Neuronal stem cell (in vitro differentiated cells): ENCODE results near the gene HPS6.

Experiments used
- DNase-seq: peaks from one replicate; pipeline ENCODE4 v3.0.0-alpha.2; 2013; ENCODE audit warnings: low spot score
- H2AFZ ChIP-seq: one replicate; pipeline ENCODE4 v1.6.1; 2013; ENCODE audit warnings: mild to moderate bottlenecking, low read length, inconsistent platforms
- H2AK5ac ChIP-seq: 2 replicates; pipeline ENCODE4 v1.6.1; 2013; ENCODE audit warnings: low read depth, mild to moderate bottlenecking, inconsistent platforms, low read length, moderate library complexity, mixed read lengths
- H2BK120ac ChIP-seq: 2 replicates; pipeline ENCODE4 v1.6.1; 2013; ENCODE audit warnings: low read depth, mild to moderate bottlenecking, inconsistent platforms, low read length, moderate library complexity, mixed read lengths
- H2BK12ac ChIP-seq: one replicate; pipeline ENCODE4 v1.6.1; 2013; ENCODE audit warnings: low read length, inconsistent platforms
- H2BK15ac ChIP-seq: 2 replicates; pipeline ENCODE4 v1.6.1; 2013; ENCODE audit warnings: mild to moderate bottlenecking, low read length, inconsistent platforms, mixed read lengths
- H2BK5ac ChIP-seq: one replicate; pipeline ENCODE4 v1.6.1; 2013; ENCODE audit warnings: inconsistent platforms, mild to moderate bottlenecking, low read length, moderate library complexity
- H3K14ac ChIP-seq: one replicate; pipeline ENCODE4 v1.6.1; 2013; ENCODE audit warnings: low read length, inconsistent platforms
- H3K18ac ChIP-seq: 2 replicates; pipeline ENCODE4 v1.6.1; 2013; ENCODE audit warnings: low read length, inconsistent platforms
- H3K23ac ChIP-seq: 2 replicates; pipeline ENCODE4 v1.6.1; 2013; ENCODE audit warnings: low read depth, mild to moderate bottlenecking, mixed read lengths, low read length, inconsistent platforms; ENCODE audit not compliant: poor library complexity
- H3K27ac ChIP-seq: replicated peaks from 3 replicates; pipeline ENCODE4 v1.5.1; 2013; ENCODE audit warnings: low read length, inconsistent platforms
- H3K27me3 ChIP-seq, 3 experiments: 2 replicates each; pipeline ENCODE4 v1.6.1; 2013; ENCODE audit warnings: low read length in 3 of 3, mild to moderate bottlenecking in 2 of 3, inconsistent platforms in 1 of 3, low read depth in 1 of 3, mixed read lengths in 1 of 3, moderate library complexity in 1 of 3; ENCODE audit not compliant: control insufficient read depth in 3 of 3, insufficient read depth in 3 of 3
- H3K36me3 ChIP-seq, 2 donors: replicated peaks in 1 of 2; 2 replicates each; pipeline ENCODE4 v1.6.1; 2013; ENCODE audit warnings: low read length in 2 of 2; ENCODE audit not compliant: control insufficient read depth in 2 of 2, insufficient read depth in 2 of 2
- H3K4ac ChIP-seq: 2 replicates; pipeline ENCODE4 v1.6.1; 2013; ENCODE audit warnings: inconsistent platforms, mild to moderate bottlenecking, low read length, moderate library complexity
- H3K4me1 ChIP-seq, 2 donors: 1 replicate in 1 of 2; 2 replicates in 1 of 2; pipeline ENCODE4 v1.6.1; 2013; ENCODE audit warnings: low read length in 2 of 2, low read depth in 1 of 2; ENCODE audit not compliant: control insufficient read depth in 2 of 2, insufficient read depth in 1 of 2
- H3K4me2 ChIP-seq: one replicate; pipeline ENCODE4 v1.6.1; 2013; ENCODE audit warnings: mild to moderate bottlenecking, low read length, inconsistent platforms; ENCODE audit not compliant: insufficient read depth, poor library complexity, severe bottlenecking
- H3K4me3 ChIP-seq, 2 donors: 2 replicates each; pipeline ENCODE4 v1.5.1; 2013; ENCODE audit warnings: low read length in 2 of 2, mild to moderate bottlenecking in 2 of 2, inconsistent platforms in 1 of 2, moderate library complexity in 1 of 2
- H3K79me1 ChIP-seq: one replicate; pipeline ENCODE4 v1.6.1; 2013; ENCODE audit warnings: low read depth, mild to moderate bottlenecking, inconsistent platforms, low read length, moderate library complexity
- H3K9ac ChIP-seq: one replicate; pipeline ENCODE4 v1.6.1; 2013; ENCODE audit warnings: mild to moderate bottlenecking, low read depth, low read length, inconsistent platforms; ENCODE audit not compliant: poor library complexity
- H3K9me3 ChIP-seq, 2 donors: replicated peaks in 1 of 2; 2 replicates each; pipeline versions ENCODE3 to v1.6.1; 2013; ENCODE audit warnings: low read length in 2 of 2, mild to moderate bottlenecking in 2 of 2, inconsistent platforms in 1 of 2, low read depth in 1 of 2, mixed read lengths in 1 of 2, moderate library complexity in 1 of 2; ENCODE audit not compliant: control insufficient read depth in 2 of 2, insufficient read depth in 1 of 2
- H4K8ac ChIP-seq: one replicate; pipeline ENCODE4 v1.6.1; 2013; ENCODE audit warnings: low read depth, mild to moderate bottlenecking, inconsistent platforms, low read length, moderate library complexity
- H4K91ac ChIP-seq: one replicate; pipeline ENCODE4 v1.6.1; 2013; ENCODE audit warnings: low read length, low read depth, mild to moderate bottlenecking, inconsistent platforms; ENCODE audit not compliant: poor library complexity
- WGBS, 2 donors: extraction: QIAGEN DNeasy Blood & Tissue Kit; methylation state at CpG; one replicate each; pipeline ENCODE4 v1.1.7; 2013; ENCODE audit warnings: missing lambda C conversion rate in 2 of 2, mixed read lengths in 1 of 2; ENCODE audit not compliant: insufficient read length in 2 of 2, insufficient replicate concordance in 1 of 2; ENCODE audit errors: extremely low coverage in 2 of 2; 5-methylcytosine and 5-hydroxymethylcytosine counted together

HPS6 gene

GRCh38 chr10:102085336-102085735, 20.2 kb downstream of the HPS6 start:
- Histone ChIP-seq H2BK12ac (no peak overlapping the region), H3K4me1 (no peaks in the 10 kb centered on the region), H3K4ac (no peak overlapping the region), H2AFZ (no peak overlapping the region), H3K4me3 (no peak overlapping the region), H2AK5ac (no peak overlapping the region), H3K27ac (no peak overlapping the region), H3K9me3 (no peaks in the 10 kb centered on the region), H4K8ac (no peak overlapping the region), H2BK15ac (no peak overlapping the region), H3K18ac (no peak overlapping the region), H3K36me3 (no peaks in the 10 kb centered on the region), H2BK5ac (no peak overlapping the region), H3K14ac (no peak overlapping the region), H4K91ac (no peak overlapping the region), H3K4me2 (no peak overlapping the region), H2BK120ac (no peak overlapping the region), H3K23ac (no peak overlapping the region), H3K79me1 (no peaks in the 10 kb centered on the region), H3K27me3 (no peaks in the 10 kb centered on the region), H3K9ac (no peak overlapping the region)
- WGBS, 2 donors = no CpG with 5 or more reads among the region's 3 CpGs
- DNase-seq = no peak

DNA sequence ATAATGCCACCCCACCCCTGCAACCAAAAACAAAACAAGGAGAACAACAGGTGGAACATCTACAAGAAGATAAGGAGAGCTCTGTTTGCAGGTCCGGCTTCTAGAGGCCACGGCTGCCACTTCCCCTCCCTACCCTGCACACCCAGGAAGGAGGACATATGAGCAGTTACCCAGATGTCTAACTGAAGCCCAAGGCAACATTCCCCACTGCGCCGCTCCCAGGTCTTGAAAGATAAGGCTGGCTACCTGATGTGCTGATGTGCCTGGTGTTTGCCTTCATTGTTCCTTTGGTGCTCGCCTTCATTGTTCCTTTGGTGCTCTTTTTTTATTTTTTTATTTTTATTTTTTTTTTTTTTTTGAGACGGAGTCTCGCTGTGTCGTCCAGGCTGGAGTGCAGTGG, 21.0 kb downstream of the HPS6 start:
- WGBS, 2 donors = no CpG with 5 or more reads among the region's 8 CpGs

GRCh38 chr10:102090772-102091171, 25.6 kb downstream of the HPS6 start:
- Histone ChIP-seq H3K79me1 (no peaks in the 10 kb centered on the region), H3K4me1 (no peaks in the 10 kb centered on the region), H3K4me2 (no peak overlapping the region), H2BK15ac (no peak overlapping the region), H2BK12ac (no peak overlapping the region), H3K23ac (no peak overlapping the region), H3K27ac (no peak overlapping the region), H4K91ac (no peak overlapping the region), H3K18ac (no peak overlapping the region), H3K9me3 (no peaks in the 10 kb centered on the region), H2BK5ac (no peak overlapping the region), H2AK5ac (no peak overlapping the region), H4K8ac (no peak overlapping the region), H3K27me3 (no peaks in the 10 kb centered on the region), H2BK120ac (no peak overlapping the region), H3K14ac (no peak overlapping the region), H3K4ac (no peak overlapping the region), H3K36me3 (no peaks in the 10 kb centered on the region), H3K4me3 (no peak overlapping the region), H3K9ac (no peak overlapping the region), H2AFZ (no peak overlapping the region)
- DNase-seq = no peak
- WGBS, 2 donors = no CpG with 5 or more reads among the region's 2 CpGs

More for the DNA sequence above, 21.0 kb downstream of the HPS6 start:
- Histone ChIP-seq H3K4me1 (no peaks in the 10 kb centered on the region), H4K91ac (no peak overlapping the region), H3K14ac (no peak overlapping the region), H2BK120ac (no peak overlapping the region), H3K9ac (no peak overlapping the region), H2BK12ac (no peak overlapping the region), H2AK5ac (no peak overlapping the region), H3K9me3 (no peaks in the 10 kb centered on the region), H3K36me3 (no peaks in the 10 kb centered on the region), H3K4ac (no peak overlapping the region), H2BK15ac (no peak overlapping the region), H4K8ac (no peak overlapping the region), H3K27ac (no peak overlapping the region), H2BK5ac (no peak overlapping the region), H3K79me1 (no peaks in the 10 kb centered on the region), H3K27me3 (no peaks in the 10 kb centered on the region), H2AFZ (no peak overlapping the region), H3K18ac (no peak overlapping the region), H3K23ac (no peak overlapping the region), H3K4me2 (no peak overlapping the region), H3K4me3 (no peak overlapping the region)
- no peak for DNase-seq

GRCh38 chr10:102096449-102096848, 31.3 kb downstream of the HPS6 start:
- Histone ChIP-seq H2BK120ac (no peak overlapping the region), H3K79me1 (no peaks in the 10 kb centered on the region), H3K4me2 (no peak overlapping the region), H4K8ac (no peak overlapping the region), H3K14ac (no peak overlapping the region), H2BK15ac (no peak overlapping the region), H3K9me3 (no peaks in the 10 kb centered on the region), H3K9ac (no peak overlapping the region), H3K18ac (no peak overlapping the region), H3K36me3 (peaks cover 0 to 9% of the 10 kb centered on the region in 2 donors), H2AFZ (no peak overlapping the region), H3K4me3 (no peak overlapping the region), H3K27ac (no peak overlapping the region), H3K4me1 (no peaks in the 10 kb centered on the region), H2AK5ac (no peak overlapping the region), H4K91ac (no peak overlapping the region), H3K4ac (no peak overlapping the region), H3K27me3 (no peaks in the 10 kb centered on the region), H2BK5ac (no peak overlapping the region), H3K23ac (no peak overlapping the region), H2BK12ac (no peak overlapping the region)
- no CpG with 5 or more reads among the region's 7 CpGs for WGBS, 2 donors
- DNase-seq = no peak
